Ishikawa (cell line): Measurements from ENCODE around the gene MIB2.

ENCODE experiments used
- CEBPB ChIP-seq: IDR thresholded peaks from 2 replicates; pipeline ENCODE4 v1.6.1; 2012
- CREB1 ChIP-seq: IDR thresholded peaks from 2 replicates; pipeline ENCODE4 v1.6.1; 2012; ENCODE audit warnings: low read depth
- EGR1 ChIP-seq: IDR thresholded peaks from 2 replicates; pipeline ENCODE4 v1.6.1; 2012
- EP300 ChIP-seq: IDR thresholded peaks from 2 replicates; pipeline ENCODE4 v1.6.1; 2012; ENCODE audit warnings: borderline replicate concordance
- FOXM1 ChIP-seq: IDR thresholded peaks from 2 replicates; pipeline ENCODE4 v1.6.1; 2012; ENCODE audit warnings: low read depth, borderline replicate concordance
- NFIC ChIP-seq: IDR thresholded peaks from 2 replicates; pipeline ENCODE4 v1.6.1; 2012
- RAD21 ChIP-seq: IDR thresholded peaks from 2 replicates; pipeline ENCODE4 v1.6.1; 2012; ENCODE audit warnings: low read depth
- TAF1 ChIP-seq: IDR thresholded peaks from 2 replicates; pipeline ENCODE4 v1.6.1; 2012; ENCODE audit warnings: low read depth, mild to moderate bottlenecking
- TCF12 ChIP-seq: IDR thresholded peaks from 2 replicates; pipeline ENCODE4 v1.6.1; 2012; ENCODE audit warnings: low read depth
- TEAD4 ChIP-seq: IDR thresholded peaks from 2 replicates; pipeline ENCODE4 v1.6.1; 2012
- USF1 ChIP-seq: IDR thresholded peaks from 2 replicates; pipeline ENCODE4 v1.6.1; 2012
- YY1 ChIP-seq: IDR thresholded peaks from 2 replicates; pipeline ENCODE4 v1.6.1; 2012; ENCODE audit warnings: low read depth
- ZBTB7A ChIP-seq: IDR thresholded peaks from 2 replicates; pipeline ENCODE4 v1.6.1; 2012; ENCODE audit warnings: low read depth
- TF ChIP-seq, protein P1 (sequence below): IDR thresholded peaks from 2 replicates; pipeline ENCODE4 v1.6.1; 2012; ENCODE audit warnings: low read depth, mild to moderate bottlenecking
- TF ChIP-seq, protein P2 (sequence below): IDR thresholded peaks from 2 replicates; pipeline ENCODE4 v1.6.1; 2012

Gene MIB2

DNA sequence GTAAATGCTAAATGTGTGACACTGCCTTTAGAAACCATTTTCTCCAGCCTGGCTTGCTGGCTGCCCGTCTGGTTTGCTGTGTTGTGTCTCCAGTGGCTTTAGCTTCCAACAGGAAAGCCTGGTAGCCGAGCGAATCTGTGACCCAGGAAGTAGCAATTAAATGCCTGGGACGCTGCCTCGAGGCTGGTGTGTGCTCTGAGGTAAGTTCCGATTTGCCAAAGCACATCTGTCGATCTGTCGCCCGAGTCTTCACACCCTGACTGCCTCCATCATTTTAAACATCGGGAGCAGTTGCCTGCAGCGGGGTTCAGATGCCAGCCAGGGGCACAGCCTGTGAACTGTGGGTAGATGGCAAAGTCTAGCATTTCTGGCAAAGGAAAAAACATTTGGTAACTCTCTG lies 2.2 kb downstream of the MIB2 start:
- TF ChIP-seq, protein P1, sequence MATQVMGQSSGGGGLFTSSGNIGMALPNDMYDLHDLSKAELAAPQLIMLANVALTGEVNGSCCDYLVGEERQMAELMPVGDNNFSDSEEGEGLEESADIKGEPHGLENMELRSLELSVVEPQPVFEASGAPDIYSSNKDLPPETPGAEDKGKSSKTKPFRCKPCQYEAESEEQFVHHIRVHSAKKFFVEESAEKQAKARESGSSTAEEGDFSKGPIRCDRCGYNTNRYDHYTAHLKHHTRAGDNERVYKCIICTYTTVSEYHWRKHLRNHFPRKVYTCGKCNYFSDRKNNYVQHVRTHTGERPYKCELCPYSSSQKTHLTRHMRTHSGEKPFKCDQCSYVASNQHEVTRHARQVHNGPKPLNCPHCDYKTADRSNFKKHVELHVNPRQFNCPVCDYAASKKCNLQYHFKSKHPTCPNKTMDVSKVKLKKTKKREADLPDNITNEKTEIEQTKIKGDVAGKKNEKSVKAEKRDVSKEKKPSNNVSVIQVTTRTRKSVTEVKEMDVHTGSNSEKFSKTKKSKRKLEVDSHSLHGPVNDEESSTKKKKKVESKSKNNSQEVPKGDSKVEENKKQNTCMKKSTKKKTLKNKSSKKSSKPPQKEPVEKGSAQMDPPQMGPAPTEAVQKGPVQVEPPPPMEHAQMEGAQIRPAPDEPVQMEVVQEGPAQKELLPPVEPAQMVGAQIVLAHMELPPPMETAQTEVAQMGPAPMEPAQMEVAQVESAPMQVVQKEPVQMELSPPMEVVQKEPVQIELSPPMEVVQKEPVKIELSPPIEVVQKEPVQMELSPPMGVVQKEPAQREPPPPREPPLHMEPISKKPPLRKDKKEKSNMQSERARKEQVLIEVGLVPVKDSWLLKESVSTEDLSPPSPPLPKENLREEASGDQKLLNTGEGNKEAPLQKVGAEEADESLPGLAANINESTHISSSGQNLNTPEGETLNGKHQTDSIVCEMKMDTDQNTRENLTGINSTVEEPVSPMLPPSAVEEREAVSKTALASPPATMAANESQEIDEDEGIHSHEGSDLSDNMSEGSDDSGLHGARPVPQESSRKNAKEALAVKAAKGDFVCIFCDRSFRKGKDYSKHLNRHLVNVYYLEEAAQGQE: no peak
- TF ChIP-seq EGR1: no peak
- no peak for TF ChIP-seq TAF1
- no peak for TF ChIP-seq YY1
- no peak for TF ChIP-seq EP300
- TF ChIP-seq TEAD4: no peak
- TF ChIP-seq USF1: no peak
- TF ChIP-seq CREB1: no peak
- no peak for TF ChIP-seq ZBTB7A
- no peak for TF ChIP-seq CEBPB
- TF ChIP-seq RAD21: no peak
- TF ChIP-seq FOXM1: no peak

DNA sequence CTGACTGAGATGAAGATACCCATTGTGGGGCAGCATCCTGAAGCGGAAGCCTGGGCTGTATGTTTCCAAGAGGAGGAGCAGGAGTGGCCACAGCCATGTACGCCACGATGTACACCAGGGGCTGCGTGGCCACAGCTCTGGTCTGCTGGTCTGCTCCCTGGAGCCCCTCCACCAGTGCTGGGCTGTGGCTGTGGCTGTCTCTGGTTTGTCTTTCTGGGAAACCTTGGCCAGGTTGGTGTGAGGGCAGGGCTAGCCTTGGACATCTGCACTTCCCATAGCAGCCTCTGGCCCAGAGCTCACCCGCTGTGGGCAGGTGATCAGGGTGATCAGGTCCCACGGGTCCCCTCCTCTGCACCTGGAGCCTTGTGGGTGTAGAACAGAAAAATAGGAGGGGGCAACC lies 2.6 kb downstream of the MIB2 start:
- TF ChIP-seq EP300: no peak

GRCh38 chr1:1618396-1619068 lies 3.2 kb downstream of the MIB2 start:
- TF ChIP-seq EGR1 (no peak), USF1 (no peak), CEBPB (no peak), YY1 (no peak), FOXM1 (no peak), TCF12 (no peak), NFIC (no peak), RAD21 (no peak), EP300 (no peak), CREB1 (no peak), TEAD4 (no peak), TAF1 (no peak), ZBTB7A (no peak)
- TF ChIP-seq, protein P2, sequence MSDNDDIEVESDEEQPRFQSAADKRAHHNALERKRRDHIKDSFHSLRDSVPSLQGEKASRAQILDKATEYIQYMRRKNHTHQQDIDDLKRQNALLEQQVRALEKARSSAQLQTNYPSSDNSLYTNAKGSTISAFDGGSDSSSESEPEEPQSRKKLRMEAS: no peak
- TF ChIP-seq, protein P1: no peak

DNA sequence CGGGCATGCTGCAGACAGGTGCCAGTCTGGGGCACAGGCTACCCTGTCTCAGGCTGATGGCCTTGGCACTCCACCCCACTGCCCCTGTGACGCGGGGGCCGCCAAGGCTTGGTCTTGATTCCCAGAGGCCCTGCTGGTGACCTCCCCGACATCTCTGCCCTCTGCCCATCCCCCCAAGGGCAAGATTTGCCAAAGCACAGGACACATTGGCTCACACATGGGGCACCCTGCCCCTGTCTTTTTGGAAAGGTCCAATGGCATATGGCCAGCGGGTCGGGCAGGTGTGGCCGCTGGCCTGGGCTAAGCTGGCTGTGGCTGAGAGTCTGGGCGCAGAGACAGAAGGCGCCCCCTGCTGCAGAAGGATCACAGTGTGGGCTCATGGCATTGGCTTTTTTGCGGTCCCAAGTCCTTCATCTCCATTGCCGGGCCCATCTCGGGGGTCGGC lies 4.6 kb downstream of the MIB2 start:
- TF ChIP-seq, protein P2: no peak
- TF ChIP-seq RAD21: peak; percentile 39

DNA sequence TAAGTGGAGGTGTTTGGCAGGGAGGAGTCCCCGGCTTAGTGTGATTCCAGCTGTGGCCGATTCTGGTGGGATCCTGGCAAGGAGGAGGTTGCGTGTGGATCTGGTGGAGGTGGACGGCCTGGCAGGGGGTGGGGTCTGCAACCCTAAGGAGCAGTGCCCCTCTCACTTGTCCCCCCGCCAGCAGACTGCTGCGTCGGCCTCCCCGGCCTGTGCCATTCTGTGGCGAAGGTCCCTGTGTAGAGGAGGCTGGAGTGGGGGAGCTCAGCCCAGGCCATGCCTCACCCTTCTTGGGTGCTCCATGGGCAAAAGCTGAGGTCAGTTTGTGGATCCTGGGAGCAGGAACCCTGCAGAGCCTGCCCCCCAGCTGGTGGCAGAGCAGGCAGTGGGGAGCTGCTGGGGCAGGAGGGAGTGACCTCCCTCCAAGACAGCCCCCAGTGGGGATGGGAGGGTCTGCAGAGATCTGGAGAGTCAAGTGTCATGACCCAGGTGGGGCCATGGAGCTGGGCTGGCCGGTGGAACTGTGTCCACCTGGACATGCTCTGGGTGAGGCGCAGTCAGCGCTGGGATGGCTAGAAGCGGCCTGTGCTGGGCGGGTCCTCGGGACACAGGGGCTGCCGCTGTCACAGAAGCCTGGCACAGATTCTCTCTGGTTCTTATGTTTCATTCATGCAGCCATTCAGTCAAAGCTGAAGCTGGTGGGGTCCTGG lies 5.3 kb downstream of the MIB2 start:
- TF ChIP-seq EGR1: no peak
- TF ChIP-seq, protein P2: no peak
- TF ChIP-seq EP300: no peak
- TF ChIP-seq CREB1: no peak
- no peak for TF ChIP-seq TEAD4
- no peak for TF ChIP-seq NFIC
- TF ChIP-seq RAD21: no peak
- TF ChIP-seq TAF1: no peak
- no peak for TF ChIP-seq USF1
- TF ChIP-seq ZBTB7A: no peak
- no peak for TF ChIP-seq CEBPB
- TF ChIP-seq, protein P1: no peak
- no peak for TF ChIP-seq FOXM1
- TF ChIP-seq YY1: no peak
- no peak for TF ChIP-seq TCF12
